GM19351 (cell line): ENCODE data around the gene HNMT.
A peak's percentile ranks its signal among the peaks of the same experiment; 100 is the strongest.
"Not testable (repeated sequence)": the region's sequence is repeated elsewhere in the genome, so short reads cannot be mapped to it uniquely, and the experiment has no call there.

Source experiments
- ATAC-seq: cut with Tn5 transposase; IDR thresholded peaks from one replicate; pipeline ENCODE4 v1.9.1; 2021; ENCODE audit warnings: mild to moderate bottlenecking, moderate library complexity; ENCODE audit not compliant: unreplicated experiment

The HNMT gene

DNA sequence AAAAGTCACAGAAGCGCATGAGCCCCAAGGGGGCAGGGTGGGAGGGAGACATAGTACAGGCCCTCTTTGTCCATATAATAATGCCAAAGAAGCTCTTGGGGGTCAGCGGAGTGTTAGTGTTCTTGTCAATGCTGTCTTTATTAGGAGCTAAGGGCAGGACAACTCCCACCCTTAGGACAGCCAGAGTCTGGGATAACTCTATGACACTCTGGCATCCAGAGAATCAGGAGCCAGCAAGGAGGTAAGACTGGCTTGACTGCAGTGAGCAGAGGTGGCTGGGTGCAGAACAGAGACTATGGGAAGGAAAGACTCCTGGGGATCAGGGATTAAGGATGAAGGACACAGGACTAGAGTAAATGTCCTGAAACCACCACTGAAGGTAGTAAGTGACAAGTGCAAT, 19.0 kb upstream of the HNMT start:
- no peak for ATAC-seq

DNA sequence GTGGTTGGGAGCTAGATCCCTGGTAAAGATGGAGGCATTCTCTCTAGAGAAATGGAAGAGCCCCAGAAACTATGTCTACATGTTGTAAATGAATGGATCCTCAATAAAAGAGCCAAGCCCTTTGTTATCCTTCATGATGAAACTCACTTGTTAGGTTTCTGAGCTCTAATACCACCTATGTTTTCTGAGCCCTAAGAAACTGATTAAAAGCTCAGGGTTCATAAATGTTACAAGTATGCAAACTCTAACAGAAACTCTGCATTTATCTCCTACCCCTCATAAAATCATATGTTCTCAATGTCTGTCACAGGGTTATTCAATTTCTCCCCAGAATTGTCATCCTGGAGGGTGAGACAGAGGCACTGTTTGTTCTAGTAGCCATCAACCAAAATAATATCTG, 18.0 kb upstream of the HNMT start:
- ATAC-seq: no peak

DNA sequence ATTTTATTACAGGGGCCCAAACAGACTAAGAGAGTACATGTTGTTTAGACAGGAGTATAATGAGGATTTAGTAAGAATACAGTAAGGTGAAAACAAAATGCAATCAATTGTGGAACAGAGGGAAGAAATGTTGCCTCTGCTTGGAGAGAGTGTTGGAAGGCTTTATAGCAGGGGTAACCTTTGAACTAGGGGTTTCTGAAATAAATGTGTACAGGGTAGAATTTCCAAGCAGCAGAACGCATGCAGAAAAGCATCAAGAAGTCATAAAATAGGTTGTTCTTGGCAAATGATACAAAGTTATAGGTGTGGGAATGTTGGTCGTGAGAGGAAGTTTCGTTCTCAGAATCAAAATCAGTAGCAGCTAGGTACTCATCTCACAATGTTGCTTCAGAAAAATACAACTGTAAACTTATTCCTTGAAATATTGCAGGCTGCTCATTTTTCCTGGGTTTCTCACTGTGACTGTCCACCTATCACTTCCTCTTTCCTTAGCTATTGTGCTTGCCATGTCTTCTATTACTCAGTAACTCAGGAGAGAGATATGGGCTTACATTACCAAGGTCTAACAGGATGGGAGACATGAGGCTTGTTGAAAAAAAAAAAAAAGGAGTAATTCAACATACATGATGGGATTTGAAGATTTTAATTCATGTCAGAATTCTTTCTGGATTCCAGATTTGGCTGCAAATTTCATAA, 17.1 kb upstream of the HNMT start:
- ATAC-seq: no peak

DNA sequence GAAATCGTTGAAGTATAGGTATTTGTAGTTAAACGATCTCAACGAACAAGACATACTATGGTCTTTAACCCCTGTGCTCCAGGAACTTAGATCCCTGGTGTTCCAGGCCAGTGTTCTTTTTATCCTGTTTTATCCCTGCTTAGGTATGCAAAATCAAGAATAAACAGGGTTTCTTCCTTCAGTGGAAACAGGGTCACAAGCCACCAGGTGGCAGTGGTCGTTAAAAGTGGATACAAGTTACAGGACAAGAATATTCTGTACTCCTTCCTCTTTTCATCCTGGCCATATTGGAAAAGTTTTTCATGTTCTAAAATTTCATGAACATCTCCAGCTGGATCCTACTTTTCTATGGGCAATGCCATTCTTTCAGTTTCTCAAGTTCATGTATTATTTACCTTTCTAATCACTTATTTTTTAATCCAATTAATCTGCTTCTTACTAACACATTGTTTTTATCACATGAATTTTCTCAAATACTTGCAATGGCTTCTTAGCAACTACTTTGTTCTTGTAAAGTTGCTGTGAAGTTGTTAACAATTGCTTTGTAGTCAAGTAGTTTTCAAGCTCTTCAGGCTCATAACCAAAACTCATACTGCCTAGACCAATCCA, 16.4 kb upstream of the HNMT start:
- peak; percentile 55 for ATAC-seq

DNA sequence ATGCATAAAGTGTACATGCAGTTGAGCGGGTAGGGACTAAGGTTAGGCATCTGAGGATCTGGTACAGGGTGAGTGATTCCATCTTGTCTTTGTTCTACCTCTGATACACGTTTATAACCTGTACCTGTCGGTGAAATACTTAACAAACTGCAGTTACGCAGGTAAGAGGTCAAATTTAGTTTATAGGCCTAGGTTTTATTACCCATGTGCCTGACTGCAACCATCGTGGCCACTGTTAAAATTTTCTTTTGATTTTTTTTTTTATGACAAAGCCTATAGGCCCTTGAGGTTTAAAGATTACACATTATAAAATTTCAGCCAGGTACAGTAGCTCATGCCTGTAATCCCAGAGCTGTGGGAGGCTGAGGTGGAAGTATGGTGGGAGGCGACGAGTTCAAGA, 15.4 kb upstream of the HNMT start:
- no peak for ATAC-seq

DNA sequence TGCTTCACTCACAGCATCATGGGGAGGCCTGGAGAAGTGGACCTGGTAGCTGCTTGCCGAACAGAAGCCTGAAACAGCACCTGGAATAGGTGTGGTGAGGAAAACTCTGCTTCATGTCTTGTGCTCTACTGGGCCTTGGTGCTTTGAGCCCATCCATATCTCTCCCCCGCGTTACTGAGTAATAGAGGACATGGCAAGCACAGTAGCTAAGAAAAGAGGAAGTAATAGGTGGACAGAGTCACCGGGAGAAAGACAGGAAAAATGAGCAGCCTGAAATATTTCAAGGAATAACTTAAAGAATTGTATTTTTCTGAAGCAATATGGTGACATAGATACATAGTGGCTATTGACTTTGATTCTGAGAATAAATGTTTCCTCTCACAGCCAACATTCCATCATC, 14.0 kb upstream of the HNMT start:
- ATAC-seq: no peak

DNA sequence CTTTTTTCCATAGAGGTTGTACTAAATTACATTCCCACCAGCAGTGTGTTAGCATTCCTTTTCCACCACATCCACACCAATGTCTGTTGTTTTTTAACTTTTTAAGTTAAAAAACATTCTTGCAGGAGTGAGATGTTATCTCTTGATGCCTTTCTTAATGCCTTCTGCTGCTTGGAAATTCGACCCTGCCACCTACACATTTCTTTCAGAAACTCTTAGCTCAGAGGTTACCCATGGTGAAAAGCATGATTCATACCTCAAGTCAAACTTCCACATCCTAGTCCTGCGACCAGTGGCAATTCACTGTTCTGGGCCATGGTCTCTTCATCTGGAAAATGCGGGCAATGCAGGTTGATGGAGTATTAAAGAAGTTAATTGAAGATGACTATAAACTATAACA, 12.7 kb upstream of the HNMT start:
- no peak for ATAC-seq

DNA sequence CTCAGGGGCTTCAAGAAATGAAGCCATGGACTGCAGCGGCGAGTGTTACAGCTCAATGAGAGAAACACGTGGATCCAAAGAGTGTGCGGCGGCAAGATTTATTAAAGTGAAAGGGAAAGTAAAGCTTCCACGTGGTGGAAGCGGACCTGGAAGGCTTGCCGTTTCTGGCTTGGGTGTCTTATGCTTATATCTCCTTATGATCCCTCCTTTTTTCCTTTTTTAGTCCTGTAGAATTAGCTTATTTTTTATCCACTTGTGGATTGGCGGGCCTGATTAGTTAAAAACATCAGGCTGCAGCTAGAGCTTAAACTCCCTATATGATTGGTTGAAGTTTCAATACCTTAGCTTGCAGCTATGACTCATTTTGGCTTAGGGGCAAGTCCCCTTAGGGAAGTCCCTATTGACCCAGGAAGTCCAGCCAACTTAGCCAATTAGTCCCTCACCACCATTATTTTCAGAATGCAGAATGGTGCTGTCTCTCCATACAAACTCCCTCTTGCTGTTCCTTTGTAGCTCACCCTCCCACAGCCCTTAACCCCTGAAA, 11.6 kb upstream of the HNMT start:
- peak; percentile 42 for ATAC-seq

DNA sequence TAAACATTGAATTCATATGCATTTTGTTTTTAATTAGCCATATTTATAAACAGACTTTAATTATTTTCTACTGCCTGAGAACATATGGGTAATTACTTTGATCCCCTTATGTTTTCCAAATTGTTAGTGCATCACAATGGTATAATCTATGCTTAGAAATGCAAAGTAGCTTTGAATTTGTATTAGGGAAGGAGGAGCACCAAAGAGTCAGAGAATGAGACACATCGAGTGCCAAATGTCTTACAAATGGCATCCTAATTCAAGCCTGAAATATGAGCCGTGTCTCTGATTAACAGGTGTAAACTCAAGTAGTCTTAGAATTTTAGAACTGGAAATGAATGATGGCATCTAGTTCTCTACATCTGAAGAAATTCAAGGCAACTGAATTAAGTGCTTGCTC, 8.7 kb upstream of the HNMT start:
- ATAC-seq: no peak

DNA sequence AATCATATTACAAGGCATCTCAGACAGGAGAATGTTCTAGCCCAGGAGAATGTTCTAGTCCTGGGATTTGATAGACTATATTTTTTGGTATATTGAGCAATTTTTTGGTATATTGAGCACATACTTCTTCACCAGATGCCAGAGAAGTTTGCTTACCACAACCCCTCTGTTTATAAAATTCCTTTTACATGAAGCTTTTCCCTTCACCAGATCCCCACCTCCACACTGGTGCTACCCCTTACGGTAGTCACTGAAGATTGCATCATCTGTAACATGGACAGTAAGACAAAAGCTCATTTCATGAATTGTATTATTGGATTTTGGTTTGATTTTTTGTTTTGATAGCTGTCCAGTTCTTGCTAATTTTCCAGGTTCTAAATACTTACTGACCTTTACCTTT, 7.2 kb upstream of the HNMT start:
- ATAC-seq: no peak

DNA sequence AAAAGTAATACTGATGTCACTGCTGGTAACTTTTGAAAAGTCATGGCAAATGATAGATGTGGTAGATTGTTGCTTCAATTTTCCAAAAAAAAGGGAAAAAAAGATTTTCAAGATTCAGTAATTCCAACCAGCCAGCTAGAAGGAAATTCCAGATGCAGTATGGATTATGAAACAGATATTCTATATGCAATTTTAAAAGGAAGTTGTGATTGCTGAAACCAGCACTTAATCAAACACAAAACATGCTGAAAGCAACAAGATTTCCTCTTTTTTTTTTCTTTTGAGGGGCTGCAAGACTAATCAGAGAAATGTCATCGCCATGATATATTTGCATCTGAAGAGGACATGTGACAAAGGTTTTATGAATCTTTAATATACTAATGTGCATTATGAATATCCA, 5.1 kb upstream of the HNMT start:
- ATAC-seq: no peak

DNA sequence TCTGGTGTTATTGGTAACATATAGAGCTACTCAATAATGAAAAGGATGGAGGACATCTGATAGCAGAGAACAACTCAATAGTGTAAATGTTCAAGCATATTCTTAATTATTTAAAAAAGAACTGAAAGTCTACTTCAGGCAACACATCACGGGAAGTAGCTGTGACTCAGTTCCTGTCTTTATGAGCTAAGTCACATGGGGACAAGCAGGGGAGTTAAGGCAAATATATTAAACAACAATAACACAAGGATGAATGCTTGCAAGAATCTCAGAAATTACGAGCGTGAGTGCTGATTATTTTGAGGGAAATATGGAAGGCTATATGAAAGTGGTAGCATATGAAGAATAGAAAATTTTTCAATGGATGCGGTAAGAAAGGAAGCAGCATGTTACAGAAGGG, 4.0 kb upstream of the HNMT start:
- ATAC-seq: no peak

DNA sequence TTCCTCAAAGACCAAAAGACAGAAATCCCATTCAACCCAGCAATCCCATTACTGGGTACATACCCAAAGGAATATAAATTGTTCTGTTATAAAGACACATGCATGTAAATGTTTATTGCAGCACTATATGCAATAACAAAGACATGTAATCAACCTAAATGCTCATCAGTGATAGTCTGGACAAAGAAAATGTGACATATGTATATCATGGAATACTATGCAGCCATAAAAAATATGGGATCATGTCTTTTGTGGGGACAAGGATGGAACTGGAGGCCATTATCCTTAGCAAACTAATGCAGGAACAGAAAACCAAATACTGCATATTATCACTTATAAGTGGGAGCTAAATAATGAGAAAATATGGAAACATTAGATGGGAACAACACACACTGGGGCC, 2.7 kb upstream of the HNMT start:
- no peak for ATAC-seq

DNA sequence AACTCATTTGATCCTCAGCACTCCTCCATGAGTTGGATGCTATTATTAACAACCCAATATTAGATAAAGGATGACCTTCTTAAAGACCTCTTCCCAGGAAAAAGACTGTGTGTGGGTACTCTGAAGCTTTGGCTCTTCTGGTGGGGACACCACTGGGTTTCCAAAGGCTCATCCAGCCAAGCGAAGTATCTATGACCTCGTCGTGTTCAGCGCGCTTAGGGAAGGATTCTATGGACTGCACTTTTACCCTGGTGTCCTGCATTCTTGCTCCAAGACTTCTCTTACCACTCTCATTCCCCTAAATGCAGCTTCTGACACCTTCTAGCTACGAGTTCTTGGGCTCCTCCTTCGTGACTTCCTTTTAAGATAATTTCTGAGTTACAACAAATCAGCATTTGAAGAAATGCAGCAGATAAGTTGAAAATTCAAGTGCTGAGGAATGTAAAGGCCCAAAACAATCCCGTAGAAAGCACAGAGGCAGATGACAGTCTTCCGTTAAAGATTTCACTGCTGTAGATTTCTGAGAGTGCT, 673 bp upstream of the HNMT start:
- ATAC-seq: no peak

DNA sequence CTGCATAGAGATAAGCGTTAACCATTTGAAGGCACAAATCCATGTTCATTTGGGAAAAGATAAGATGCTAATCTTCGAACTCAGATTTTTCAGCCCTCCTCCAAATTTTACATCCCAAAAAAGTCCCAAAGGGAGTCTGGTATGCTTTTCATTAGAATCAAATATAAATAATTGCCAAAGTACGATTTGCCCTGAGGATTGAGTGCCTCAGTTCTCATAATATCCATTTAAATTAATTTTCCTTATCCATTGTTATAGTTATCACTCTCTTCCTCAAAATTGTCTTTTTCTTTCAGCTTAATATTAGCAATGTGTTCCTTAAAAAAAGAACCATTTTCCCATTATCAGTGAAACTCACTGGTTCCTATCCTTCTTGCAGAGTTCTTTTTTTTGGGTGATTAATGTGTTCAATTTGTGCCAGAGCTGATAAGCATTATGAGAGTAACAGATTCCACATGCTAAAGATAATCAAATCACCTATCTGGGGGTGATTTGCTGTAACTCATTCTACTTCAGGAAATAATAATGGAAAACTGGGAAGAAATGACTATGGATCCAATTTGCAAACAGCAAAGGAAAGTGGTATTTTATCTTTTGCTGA, 686 bp downstream of the HNMT start:
- no peak for ATAC-seq

DNA sequence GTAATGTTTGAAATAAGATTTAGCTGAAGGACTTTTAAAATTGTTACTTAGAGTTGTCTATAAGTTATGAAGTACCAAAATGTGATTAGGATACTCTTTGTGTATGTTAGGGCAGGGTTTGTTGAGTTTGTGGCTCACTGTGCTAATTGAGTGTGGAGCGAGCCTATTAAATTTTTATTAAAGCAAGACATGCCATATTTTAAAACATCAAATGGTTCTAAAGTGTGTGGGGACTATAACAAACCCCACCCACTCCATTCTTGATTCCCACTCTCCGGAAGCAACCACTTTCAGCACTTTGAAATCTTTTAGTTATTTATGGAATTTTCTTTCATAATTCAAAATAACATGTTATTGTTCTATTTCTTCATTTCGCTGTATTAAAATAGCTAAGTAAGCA, 1.8 kb downstream of the HNMT start:
- ATAC-seq: no peak

DNA sequence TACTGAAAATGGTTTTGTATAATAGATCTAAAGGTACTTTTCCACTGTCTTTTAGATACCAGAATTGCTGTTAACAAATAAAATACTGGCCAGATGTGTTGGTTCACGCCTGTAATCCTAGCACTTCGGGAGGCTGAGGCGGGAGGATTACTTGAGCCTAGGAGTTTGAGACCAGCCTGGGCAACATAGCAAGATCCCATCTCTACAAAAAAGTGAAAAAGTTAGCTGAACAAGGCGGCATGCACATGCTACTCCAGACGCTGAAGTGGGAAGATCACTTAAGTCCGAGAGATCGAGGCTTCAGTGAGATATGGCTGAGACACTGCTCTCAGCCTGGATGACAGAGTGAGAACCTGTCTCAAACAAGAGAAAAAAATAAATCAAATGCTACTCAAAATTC, 2.8 kb downstream of the HNMT start:
- ATAC-seq: no peak

DNA sequence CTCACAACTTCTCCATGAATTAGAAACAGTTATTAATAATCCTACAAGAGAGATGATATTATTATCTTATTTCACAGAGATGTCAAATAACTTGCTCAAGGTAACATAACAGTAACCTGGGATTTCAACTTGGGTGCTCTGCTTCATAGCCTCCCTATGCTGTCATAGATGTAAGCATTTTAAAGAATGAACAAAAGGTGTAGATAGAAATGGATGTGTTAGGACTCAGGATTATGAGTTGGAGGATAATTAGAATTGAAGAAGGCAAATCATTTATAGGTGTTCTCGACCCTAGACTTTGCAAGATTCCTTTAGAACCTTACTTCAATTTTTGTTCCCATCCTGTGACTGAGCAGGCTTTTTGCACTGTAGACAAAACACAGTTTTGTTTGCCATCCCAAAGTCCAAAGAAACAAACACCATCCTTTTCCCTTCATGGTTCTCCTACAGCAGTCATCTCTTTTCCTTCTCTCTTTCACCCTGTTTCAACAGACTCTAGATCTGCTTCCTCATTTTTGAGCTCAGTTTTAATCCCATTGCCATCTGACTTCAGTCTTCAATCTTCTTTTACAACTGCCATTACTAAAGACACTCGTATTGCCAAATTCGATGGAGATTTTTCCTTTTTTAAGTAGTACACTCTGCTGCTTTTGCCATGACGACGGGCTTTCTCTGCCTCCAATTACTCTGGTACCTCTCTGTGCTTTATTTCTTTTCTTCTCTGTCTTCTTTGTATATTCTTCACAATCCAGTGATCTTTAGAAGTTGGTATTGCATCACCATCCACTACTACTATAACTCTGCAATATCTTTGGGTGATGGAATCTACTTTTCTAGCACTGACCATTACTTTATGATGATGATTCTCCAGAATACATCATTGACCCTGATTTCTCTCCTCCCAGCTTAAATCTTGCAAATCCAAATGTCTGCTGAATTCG, 4.5 kb downstream of the HNMT start:
- ATAC-seq: no peak

DNA sequence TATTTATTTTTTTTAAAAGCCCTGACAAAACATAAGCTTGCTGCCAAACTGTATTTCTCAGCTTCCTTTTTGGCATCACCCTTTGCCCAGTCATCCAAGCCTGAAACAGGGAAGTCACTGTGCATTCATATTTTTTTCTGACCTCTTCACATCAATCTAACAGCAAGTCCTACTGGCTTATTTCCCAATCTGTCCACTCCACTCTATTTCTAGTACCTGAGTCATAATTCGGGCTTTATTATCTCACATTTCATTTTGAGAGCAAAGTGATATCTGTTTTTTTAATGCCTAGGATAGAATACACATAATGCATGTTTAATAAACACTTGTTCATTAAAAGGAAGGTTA, 5.1 kb downstream of the HNMT start:
- no peak for ATAC-seq

DNA sequence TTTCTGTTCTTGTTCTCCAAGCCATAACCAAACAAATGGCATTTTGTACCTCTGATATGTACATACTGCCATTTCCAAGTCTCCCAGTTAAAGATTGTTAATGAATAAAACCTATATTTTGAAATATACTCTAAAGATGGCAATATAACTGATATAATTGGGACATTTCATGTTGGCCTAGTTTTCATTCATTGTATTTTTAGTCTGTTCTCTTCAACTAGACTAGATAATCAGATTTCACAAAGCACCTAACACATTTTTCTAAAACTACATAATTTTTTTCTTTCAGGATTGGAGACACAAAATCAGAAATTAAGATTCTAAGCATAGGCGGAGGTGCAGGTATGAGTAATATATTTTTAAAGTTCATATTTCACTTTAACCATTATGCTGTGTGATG, 5.6 kb downstream of the HNMT start:
- no peak for ATAC-seq

DNA sequence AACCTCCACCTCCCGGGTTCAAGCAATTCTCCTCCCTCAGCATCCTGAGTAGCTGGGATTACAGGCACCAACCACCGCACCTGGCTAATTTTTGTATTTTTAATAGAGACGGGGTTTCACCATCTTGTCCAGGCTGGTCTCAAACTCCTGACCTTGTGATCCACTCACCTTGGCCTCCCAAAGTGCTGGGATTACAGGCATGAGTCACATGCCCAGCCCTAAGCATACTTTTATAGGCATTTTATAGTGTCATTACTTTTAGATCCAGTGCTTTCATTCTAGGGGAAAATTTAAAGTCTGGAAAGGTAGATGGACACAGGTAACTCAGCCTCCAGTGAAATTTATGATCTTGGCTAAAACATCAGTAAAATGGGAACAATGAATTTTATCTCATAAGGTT, 7.0 kb downstream of the HNMT start:
- ATAC-seq: not testable (repeated sequence)
